ENCODE measurements around the gene SCUBE2.

DNA sequence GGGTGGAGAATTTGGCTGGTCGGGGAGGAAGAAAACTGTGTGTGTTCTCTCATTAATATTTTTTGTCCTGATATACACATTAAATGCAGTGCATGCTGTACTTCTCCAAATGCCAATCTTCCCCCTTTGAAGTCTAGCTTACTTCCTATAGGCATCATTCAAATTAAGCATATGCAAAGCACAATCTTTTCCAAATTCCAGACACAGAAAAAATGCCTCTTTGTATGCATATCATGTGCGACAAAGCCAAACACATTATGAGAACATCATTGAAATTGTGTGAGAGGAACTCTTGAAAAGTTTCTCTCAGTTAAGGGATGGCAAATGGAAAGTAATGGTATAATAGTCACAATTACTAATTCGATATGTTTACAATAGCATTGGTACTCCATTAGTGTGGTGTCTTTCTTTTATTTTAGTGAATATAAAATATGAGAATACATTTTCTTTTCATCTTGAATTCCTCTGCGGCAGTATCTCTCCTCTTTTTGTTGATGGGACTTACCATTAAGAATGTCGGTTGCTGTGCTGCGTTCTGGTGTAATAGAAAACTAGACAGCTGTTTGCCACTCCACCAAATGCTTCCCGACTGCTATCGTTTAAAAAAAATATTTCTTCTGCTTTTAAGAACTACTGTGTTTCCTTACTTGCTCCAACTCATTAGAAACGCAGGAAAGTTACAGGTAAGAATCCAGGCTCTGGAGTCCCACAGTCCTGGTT, 68.3 kb downstream of the SCUBE2 start:
- no peak for TF ChIP-seq POLR2A (IDR thresholded peaks at IDR 0.05; ENCODE audit: low read depth, low read length)
- no peak for TF ChIP-seq JUN (IDR thresholded peaks at IDR 0.05; ENCODE audit: borderline replicate concordance, insufficient read depth, insufficient read length, low read depth)
- no peak for TF ChIP-seq EZH2 (IDR thresholded peaks at IDR 0.05; ENCODE audit: borderline replicate concordance, low read depth, low read length, severe bottlenecking)
